ENCODE data around the gene AKNA.
"Not testable (repeated sequence)": the region's sequence is repeated elsewhere in the genome, so short reads cannot be mapped to it uniquely, and the experiment has no call there.

The AKNA gene

DNA sequence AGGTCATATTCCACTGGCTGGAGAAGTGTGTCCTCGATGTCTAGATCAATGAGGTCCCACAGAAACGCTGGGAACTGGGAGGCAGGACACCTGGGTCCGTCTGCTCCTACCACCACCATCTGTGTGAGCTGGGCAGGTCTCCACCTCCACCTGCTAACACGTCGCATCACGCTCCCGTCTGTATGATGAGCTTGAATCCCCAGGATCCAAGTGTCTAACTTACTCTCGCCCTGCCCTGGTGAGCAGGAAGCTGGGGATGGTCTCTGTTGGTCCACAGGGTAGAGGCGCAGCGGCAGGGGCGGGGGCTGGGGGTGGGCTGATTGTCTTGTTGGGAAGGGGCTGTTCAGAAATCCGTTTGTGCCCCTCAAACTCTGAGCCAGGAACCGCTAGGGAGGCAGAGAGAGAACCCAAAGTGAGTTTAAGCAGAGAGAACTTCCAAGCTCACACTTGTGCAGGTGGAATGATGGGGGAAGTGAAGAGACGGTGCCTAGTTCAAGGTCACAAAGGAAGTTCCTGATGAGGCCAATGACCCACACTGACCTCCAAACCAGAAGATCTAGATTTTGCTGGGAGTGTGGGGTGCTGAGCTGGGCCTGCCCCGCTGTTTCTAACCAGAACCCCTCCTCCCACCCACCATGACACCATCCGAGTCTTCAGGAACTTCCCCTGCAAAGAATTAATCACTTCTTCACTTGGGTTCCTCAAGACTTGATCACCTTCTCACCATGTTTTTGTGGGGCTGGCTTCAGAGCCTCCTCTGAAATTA lies 37.0 kb downstream of the AKNA start:
- DNase-seq = no peak

GRCh38 chr9:114349713-114350480 lies 37.9 kb downstream of the AKNA start:
- no peak for DNase-seq

GRCh38 chr9:114348906-114349482 lies 38.8 kb downstream of the AKNA start:
- DNase-seq = no peak

- no peak for DNase-seq
Observed at GRCh38 chr9:114348261-114348905, 39.4 kb downstream of the AKNA start.

DNA sequence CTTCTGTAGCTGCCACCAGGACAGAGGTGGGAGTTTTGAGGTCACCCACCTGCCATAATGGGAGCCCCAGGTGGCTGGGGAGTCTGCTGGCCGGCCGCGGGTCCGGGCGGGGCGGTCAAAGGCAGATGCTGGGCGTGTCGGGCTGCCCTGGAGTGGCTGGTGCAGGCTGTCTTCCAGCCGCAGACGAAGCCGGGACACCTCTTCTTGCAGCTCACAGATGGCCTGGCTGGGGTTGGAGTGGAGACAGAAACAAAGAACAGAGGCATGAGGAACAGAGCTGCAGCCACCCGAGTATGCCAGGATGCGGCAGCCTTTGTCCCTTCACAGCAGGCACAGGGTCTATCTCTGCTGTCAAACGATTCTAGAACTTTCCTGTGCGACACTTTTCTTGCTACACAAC lies 40.1 kb downstream of the AKNA start:
- DNase-seq = no peak

- DNase-seq = no peak
Observed at GRCh38 chr9:114346146-114346545, 41.6 kb downstream of the AKNA start.

GRCh38 chr9:114345493-114346065 lies 42.2 kb downstream of the AKNA start:
- no peak for DNase-seq

- DNase-seq = no peak
Observed at GRCh38 chr9:114344692-114345091, 43.1 kb downstream of the AKNA start.

- no peak for DNase-seq
Observed at GRCh38 chr9:114344188-114344566, 43.6 kb downstream of the AKNA start.

DNA sequence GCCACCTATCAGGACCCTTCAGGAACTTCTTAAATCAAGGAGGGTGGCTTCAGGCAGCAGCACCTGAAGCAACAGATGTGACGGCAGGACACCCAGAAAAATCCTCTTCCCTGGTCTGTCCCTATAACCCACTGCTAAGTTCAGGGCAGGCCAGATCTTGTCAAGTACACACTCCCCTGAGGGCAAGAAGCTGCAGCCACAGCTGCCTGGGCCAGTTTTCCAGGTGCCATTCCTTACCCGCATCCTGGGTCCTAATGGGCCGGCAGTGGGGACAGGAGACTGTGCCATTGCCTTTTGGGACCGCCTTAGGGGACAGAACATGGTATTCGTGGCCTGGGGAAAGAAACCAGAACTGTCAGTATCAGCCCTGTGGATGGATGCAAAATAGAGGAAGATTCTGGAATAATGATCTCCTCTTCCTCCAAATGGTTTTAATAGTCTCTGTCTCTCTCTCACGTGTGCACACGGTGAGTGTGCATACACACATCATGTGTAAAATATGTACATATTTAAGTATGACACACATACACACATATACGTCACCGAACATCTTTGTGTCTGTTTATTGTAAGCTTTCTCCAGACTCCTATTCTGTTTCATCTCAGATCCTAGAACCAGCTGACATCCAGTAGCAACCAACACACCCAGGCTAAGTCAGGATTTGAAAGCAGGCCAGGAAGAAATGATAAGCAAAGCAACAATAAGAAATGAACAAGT lies 44.2 kb downstream of the AKNA start:
- no peak for DNase-seq

DNA sequence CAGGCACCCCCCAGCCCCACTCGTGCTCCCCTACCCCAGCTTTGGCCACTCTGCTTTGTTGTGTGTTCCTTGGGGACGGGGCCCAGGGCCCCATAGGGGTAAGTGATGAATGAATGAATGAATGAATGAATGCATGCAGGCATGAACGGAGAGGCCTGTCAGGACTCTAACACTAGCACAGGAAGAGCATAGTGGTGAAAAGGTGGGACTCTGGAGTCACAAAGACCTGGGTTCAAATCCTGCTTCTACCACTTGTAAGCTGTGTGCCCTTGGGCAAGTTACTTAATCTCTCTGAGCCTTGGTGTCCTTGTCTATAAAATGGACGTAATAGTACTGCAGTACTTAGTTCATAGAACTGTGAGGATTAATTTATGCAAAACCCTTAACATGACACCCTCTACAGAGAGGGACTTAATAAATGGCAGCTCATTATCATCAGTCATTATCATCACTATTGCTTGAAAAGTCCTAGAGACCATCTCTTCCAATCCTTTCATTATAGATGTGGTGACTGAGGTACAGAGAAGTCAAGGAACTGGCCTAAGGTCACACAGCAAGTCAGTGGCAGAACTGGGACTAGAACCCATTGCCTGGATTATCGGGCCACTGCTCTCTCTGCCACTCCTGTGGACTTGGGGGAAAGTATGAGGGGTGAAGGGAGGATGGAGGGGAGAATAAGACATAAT lies 44.9 kb downstream of the AKNA start:
- no peak for DNase-seq

DNA sequence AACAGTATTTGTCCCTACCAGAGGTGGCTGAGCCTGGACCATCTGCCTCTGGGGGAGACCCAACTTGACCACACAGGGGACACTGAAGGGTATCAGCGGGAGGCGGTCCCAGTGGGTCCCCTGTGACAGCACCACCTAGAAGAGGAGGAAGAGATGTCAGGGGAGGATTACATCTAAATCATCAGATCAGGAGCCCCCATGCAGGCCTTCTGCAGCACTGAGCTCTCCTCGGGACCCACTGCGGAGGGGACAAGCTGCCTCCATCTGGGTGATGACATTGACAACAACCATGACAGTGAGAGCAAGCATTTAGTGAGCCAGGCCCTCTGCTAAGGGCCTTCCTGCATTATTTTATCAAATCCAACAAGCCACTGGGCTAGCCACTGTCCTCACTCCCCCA lies 45.8 kb downstream of the AKNA start:
- DNase-seq = no peak

- DNase-seq = no peak
Observed at GRCh38 chr9:114341152-114341830, 46.5 kb downstream of the AKNA start.

DNA sequence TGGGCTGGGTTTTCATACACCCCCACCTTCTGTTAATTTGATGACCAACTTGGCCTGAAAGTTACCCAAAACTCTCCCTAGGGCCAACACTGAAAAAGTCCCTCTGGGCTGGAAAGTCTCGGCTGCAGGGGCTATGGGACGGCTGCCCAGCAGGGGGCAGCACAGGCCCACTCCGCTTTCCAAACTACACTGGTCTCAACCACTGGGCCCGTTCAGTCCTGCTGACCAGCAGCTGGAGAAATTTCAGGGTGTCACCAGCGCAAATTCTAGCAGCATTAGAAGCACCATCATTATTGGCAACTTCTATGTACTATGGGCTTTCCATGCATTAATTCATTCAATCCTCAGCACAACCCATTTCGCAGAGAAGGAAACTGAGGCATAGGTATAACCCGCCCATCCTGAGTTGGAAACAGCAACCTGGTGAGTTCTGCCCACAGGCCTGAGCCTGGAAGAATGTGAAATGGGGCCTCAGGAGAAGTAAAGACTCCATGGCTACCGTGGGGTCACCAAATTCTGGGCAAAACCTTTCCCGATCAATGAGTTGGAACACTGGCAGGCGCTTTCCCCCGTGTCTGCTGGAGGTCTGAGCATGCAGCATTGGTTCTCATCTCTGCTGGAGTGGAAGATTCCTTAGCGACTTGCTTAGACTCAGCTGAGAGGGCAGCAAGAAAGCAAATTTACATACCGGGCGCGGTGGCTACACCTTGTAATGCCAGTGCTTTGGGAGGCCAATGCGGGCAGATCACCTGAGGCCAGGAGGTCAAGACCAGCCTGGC lies 48.5 kb downstream of the AKNA start:
- DNase-seq = no peak

- DNase-seq = no peak
Observed at GRCh38 chr9:114338187-114338586, 49.6 kb downstream of the AKNA start.

- no peak for DNase-seq
Observed at GRCh38 chr9:114336699-114337395, 50.9 kb downstream of the AKNA start.

DNA sequence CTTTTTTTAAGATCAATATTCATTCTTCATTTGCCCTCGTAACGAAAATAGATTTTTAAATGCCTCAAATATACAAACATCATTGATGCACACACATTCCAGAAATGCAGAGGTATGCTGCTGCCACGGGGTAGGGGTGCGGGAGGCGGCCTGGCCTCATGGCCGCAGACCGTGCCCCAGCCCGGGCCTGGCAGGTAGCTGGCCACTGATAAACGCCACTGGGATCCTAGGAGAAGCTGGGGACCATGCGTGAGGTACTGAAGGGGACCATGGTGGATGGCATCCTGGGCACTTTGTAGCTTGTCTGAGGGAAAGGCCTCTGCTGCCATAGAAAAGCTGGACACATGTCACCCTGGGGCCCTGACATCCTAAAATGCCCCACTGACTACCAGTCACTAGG lies 51.6 kb downstream of the AKNA start:
- no peak for DNase-seq

DNA sequence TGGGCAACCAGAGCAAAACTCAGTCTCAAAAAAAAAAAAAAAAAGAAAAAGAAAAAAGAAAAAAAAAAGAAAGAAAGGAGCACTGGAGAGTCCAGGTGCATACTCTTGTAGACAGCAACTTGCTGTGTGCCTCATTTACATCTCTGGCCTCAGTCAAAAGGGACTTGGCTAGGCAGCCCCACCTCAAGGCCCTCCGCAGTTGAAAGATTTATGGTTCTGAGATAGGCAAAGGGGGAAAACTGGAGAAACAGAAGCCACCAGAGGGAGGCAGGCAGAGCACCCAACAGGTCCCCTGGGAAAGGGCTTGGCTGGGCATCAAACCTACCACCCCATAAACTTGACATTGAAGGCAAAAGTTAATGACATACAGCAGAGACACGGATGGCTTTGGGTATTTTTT lies 52.0 kb downstream of the AKNA start:
- no peak for DNase-seq

- no peak for DNase-seq
Observed at GRCh38 chr9:114334490-114334889, 53.3 kb downstream of the AKNA start.

- DNase-seq = not testable (repeated sequence)
Observed at GRCh38 chr9:114333718-114334117, 54.1 kb downstream of the AKNA start.

All from NCI-H510A (cell line).